ENCODE measurements around the gene SFMBT2.

The SFMBT2 gene

DNA sequence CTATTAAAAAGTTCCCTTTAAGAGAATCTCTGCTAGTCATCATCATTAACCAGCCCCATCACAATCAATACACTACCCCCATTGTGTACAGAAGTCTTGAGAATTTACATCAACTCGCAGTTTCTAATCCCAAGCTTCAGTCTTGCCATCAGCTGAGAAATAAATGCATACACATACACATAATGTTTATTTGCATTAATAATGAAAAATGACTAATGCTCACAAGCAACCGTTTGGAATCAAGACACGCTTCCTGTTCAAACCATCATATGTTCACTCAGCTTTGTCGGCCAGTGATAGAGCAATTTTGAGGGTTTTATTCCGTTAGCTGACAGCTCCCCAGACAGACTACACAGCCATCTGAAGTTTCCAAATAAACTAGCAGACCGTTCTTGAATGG is 287.1 kb downstream of the SFMBT2 start:
- H3K27ac ChIP-seq: no peak overlapping the region
- TF ChIP-seq ZFX (IDR thresholded peaks at IDR 0.05; ENCODE audit: borderline replicate concordance): no peak
- TF ChIP-seq, protein P1, sequence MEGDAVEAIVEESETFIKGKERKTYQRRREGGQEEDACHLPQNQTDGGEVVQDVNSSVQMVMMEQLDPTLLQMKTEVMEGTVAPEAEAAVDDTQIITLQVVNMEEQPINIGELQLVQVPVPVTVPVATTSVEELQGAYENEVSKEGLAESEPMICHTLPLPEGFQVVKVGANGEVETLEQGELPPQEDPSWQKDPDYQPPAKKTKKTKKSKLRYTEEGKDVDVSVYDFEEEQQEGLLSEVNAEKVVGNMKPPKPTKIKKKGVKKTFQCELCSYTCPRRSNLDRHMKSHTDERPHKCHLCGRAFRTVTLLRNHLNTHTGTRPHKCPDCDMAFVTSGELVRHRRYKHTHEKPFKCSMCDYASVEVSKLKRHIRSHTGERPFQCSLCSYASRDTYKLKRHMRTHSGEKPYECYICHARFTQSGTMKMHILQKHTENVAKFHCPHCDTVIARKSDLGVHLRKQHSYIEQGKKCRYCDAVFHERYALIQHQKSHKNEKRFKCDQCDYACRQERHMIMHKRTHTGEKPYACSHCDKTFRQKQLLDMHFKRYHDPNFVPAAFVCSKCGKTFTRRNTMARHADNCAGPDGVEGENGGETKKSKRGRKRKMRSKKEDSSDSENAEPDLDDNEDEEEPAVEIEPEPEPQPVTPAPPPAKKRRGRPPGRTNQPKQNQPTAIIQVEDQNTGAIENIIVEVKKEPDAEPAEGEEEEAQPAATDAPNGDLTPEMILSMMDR (IDR thresholded peaks at IDR 0.05): no peak

DNA sequence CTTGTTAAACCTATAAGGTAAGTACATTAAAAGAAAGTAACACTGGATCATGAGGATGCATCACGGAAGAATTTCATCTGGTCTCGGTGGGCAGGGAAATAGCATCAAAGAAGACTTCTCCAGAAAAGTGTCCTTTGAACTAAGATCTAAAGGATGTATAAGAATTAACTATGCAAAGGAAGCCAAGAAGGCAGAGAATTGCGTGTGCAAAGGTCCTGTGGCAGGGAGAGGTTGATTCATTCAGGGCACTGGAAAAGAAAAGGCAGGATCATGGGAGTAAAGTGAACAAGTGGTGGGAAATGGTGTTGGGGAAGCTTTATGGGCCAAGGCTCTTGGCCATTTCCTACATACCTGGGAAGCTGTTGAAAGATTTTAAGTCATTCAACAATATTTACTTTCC is 288.3 kb downstream of the SFMBT2 start:
- H3K27ac ChIP-seq: no peak overlapping the region
- TF ChIP-seq ZFX (IDR thresholded peaks at IDR 0.05; ENCODE audit: borderline replicate concordance): no peak
- TF ChIP-seq, protein P1 (IDR thresholded peaks at IDR 0.05): no peak

- no peak overlapping the region for H3K27ac ChIP-seq
Observed at GRCh38 chr10:7121154-7121797, 289.6 kb downstream of the SFMBT2 start.

DNA sequence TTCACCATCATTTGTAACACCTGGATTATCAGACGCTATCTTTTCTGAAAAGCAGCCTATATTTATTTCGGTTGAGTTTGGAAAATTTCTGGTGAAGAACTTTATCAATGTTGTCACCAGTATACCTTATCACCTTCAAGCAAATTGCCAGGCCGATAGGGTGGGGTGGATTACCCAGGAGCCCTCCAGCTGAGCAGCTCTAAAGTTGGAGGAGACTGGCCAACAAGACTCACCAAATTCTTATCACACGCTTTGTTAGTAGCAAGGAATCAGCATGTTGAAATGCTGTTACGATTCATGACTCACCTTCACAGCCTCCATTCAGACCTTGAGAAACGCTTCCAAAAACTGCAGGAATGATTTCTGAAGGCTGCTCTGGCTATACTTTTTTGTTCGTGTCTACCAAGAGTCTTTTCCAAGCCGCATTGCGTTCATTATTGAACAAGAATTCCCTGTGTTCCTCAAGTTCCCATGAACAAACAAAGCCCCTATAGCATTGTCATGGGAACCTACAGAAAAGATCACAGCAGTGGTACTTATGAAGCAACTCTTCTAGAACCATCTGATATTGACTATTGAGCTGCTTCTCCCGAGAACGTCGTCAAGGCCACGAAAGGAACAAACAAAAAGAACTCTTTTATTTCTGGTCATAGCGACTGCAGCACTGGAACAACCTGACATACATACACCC is 291.4 kb downstream of the SFMBT2 start:
- no peak for TF ChIP-seq ZFX (IDR thresholded peaks at IDR 0.05; ENCODE audit: borderline replicate concordance)
- TF ChIP-seq, protein P1 (IDR thresholded peaks at IDR 0.05): no peak
- no peak overlapping the region for H3K27ac ChIP-seq

More at GRCh38 chr10:7121154-7121797, 289.6 kb downstream of the SFMBT2 start:
- no peak for TF ChIP-seq ZFX (IDR thresholded peaks at IDR 0.05; ENCODE audit: borderline replicate concordance)
- TF ChIP-seq, protein P1 (IDR thresholded peaks at IDR 0.05): peak; percentile 81

- no peak for TF ChIP-seq ZFX (IDR thresholded peaks at IDR 0.05; ENCODE audit: borderline replicate concordance)
- TF ChIP-seq, protein P1 (IDR thresholded peaks at IDR 0.05): no peak
- no peak overlapping the region for H3K27ac ChIP-seq
Observed at GRCh38 chr10:7117806-7118674, 292.8 kb downstream of the SFMBT2 start.

- H3K27ac ChIP-seq: no peak overlapping the region
- TF ChIP-seq, protein P1 (IDR thresholded peaks at IDR 0.05): no peak
- TF ChIP-seq ZFX (IDR thresholded peaks at IDR 0.05; ENCODE audit: borderline replicate concordance): no peak
Observed at GRCh38 chr10:7117177-7117799, 293.5 kb downstream of the SFMBT2 start.
